ENCODE results near the gene M1AP. TPM values are rescaled to one million over a fixed set of nuclear protein-coding genes. Genes with fewer than 3 reads are reported as not detected.
A peak's percentile ranks its signal among the peaks of the same experiment; 100 is the strongest.

Gene M1AP
- total RNA-seq, 1 donor from 2014 or later, result 0.74 TPM

GRCh38 chr2:74558284-74559230 lies 89.6 kb downstream of the M1AP start:
- Mint-ChIP-seq H3K4me3 (ENCODE audit: unreplicated experiment) (no peak overlapping the region), H3K9me3 (ENCODE audit: unreplicated experiment) (no peaks in the 10 kb centered on the region), H3K27me3 (ENCODE audit: unreplicated experiment) (peaks cover 17% of the 10 kb centered on the region), H3K36me3 (ENCODE audit: low read depth, unreplicated experiment) (no peaks in the 10 kb centered on the region), H3K4me1 (ENCODE audit: unreplicated experiment) (peaks cover 43% of the 10 kb centered on the region), H3K27ac (ENCODE audit: unreplicated experiment) (peak overlapping the region; percentile 57)
- TF ChIP-seq CTCF (IDR thresholded peaks at IDR 0.05; ENCODE audit: unreplicated experiment), result no peak
- DNase-seq (ENCODE audit: low spot score), result no peak

- Mint-ChIP-seq H3K27ac (ENCODE audit: unreplicated experiment) (no peak overlapping the region), H3K9me3 (ENCODE audit: unreplicated experiment) (no peaks in the 10 kb centered on the region), H3K36me3 (ENCODE audit: low read depth, unreplicated experiment) (peaks cover 5% of the 10 kb centered on the region), H3K4me1 (ENCODE audit: unreplicated experiment) (peaks cover 43% of the 10 kb centered on the region), H3K4me3 (ENCODE audit: unreplicated experiment) (no peak overlapping the region), H3K27me3 (ENCODE audit: unreplicated experiment) (peaks cover 13% of the 10 kb centered on the region)
- DNase-seq (ENCODE audit: low spot score), result no peak
- no peak for TF ChIP-seq CTCF (IDR thresholded peaks at IDR 0.05; ENCODE audit: unreplicated experiment)
Measured at GRCh38 chr2:74556831-74557370, 91.2 kb downstream of the M1AP start.

GRCh38 chr2:74556159-74556558 lies 92.0 kb downstream of the M1AP start:
- peaks cover 8% of the 10 kb centered on the region for H3K27me3 Mint-ChIP-seq (ENCODE audit: unreplicated experiment)
- DNase-seq (ENCODE audit: low spot score), result no peak
- H3K4me3 Mint-ChIP-seq (ENCODE audit: unreplicated experiment), result no peak overlapping the region
- H3K27ac Mint-ChIP-seq (ENCODE audit: unreplicated experiment), result no peak overlapping the region
- peaks cover 35% of the 10 kb centered on the region for H3K4me1 Mint-ChIP-seq (ENCODE audit: unreplicated experiment)
- no peaks in the 10 kb centered on the region for H3K9me3 Mint-ChIP-seq (ENCODE audit: unreplicated experiment)
- TF ChIP-seq CTCF (IDR thresholded peaks at IDR 0.05; ENCODE audit: unreplicated experiment), result no peak
- H3K36me3 Mint-ChIP-seq (ENCODE audit: low read depth, unreplicated experiment), result peaks cover 10% of the 10 kb centered on the region

GRCh38 chr2:74555610-74556103 lies 92.5 kb downstream of the M1AP start:
- Mint-ChIP-seq H3K9me3 (ENCODE audit: unreplicated experiment) (no peaks in the 10 kb centered on the region), H3K27me3 (ENCODE audit: unreplicated experiment) (peaks cover 6% of the 10 kb centered on the region), H3K4me1 (ENCODE audit: unreplicated experiment) (peaks cover 33% of the 10 kb centered on the region), H3K27ac (ENCODE audit: unreplicated experiment) (no peak overlapping the region), H3K36me3 (ENCODE audit: low read depth, unreplicated experiment) (peaks cover 11% of the 10 kb centered on the region), H3K4me3 (ENCODE audit: unreplicated experiment) (peak overlapping the region; percentile 95)
- no peak for DNase-seq (ENCODE audit: low spot score)
- TF ChIP-seq CTCF (IDR thresholded peaks at IDR 0.05; ENCODE audit: unreplicated experiment), result no peak

Measured in endothelial cell (in vitro differentiated cells).